Measurements from ENCODE around the gene TRIM36.

The TRIM36 gene

DNA sequence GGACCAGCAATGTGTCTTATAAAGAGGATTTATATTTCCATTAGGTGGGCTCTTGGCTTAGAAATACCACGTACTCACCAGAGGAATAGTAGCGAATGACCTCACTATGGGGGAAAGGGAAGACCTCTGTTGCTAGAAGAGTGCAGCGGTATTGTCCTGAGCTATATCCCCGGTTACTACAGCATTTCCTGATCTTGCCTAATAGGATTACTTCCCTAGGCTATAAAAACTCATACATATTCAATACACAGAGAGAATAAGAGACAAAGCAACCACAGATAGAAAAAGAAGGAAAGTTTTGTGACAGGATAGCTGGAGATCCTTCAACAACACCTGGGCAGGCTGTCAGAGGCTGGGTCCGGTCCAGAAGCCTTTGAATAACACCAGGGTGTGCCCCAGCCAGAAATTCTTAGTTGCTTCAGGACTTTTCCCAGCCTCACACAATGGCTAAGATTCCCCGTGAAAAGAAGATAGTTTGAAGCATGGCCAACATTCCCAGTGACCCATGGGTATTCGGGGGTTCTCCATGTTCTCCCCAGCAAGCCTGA lies 85.4 kb downstream of the TRIM36 start:
- H3K4me1 ChIP-seq (ENCODE audit: control insufficient read depth in 1 of 2, insufficient read depth in 2 of 2, low read length in 2 of 2) = no peaks in the 10 kb centered on the region
- H3K27me3 ChIP-seq (ENCODE audit: control insufficient read depth in 1 of 2, insufficient read depth in 2 of 2, low read length in 2 of 2) = peaks cover 6 to 7% of the 10 kb centered on the region in 2 donors
- H3K4me3 ChIP-seq (ENCODE audit: low read depth in 1 of 2, low read length in 2 of 2) = no peak overlapping the region
- H3K36me3 ChIP-seq (ENCODE audit: control insufficient read depth in 1 of 2, insufficient read depth in 2 of 2, low read length in 2 of 2) = no peaks in the 10 kb centered on the region
- no peak overlapping the region for H3K9ac ChIP-seq (ENCODE audit: low read depth in 1 of 2, low read length in 2 of 2)
- no peaks in the 10 kb centered on the region for H3K9me3 ChIP-seq (ENCODE audit: control insufficient read depth in 1 of 2, low read length in 2 of 2)
- H3K27ac ChIP-seq (ENCODE audit: low read depth, low read length) = no peak overlapping the region

DNA sequence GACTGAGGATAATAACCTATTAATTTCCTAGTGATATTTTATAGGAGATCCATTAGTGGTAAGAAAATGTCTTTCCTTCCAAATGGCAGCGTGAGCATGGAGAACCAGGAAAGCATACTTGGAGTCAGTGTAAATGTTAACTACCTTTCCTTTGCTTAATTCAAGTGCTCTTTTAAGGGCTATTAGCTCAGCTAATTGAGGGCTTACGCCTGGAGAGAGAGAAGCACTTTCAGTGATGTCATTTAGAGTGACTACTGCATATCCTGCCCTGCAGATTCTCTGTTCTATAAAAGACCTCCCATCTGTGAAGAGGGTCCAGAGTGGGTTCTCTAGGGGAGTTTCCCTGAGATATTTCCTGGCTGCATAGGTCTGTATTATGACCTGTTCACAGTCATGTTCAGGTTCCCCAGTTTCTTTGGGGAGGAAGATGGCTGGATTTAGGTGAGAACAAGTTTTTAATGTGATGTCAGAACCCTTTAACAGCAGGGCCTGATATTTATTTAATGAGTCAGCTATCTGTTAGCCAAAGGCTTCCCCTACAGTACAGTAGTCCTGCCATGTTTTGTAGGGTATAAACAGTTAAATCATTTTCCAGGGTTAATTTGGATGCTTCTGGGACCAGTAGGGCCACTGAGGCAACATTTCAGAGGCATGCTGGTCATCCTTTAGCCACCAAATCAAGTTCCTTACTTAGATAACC lies 89.6 kb downstream of the TRIM36 start:
- Histone ChIP-seq H3K36me3 (ENCODE audit: control insufficient read depth in 1 of 2, insufficient read depth in 2 of 2, low read length in 2 of 2) (no peaks in the 10 kb centered on the region), H3K4me3 (ENCODE audit: low read depth in 1 of 2, low read length in 2 of 2) (no peak overlapping the region), H3K27ac (ENCODE audit: low read depth, low read length) (no peak overlapping the region)

More for the DNA sequence above, 89.6 kb downstream of the TRIM36 start:
- Histone ChIP-seq H3K9ac (ENCODE audit: low read depth in 1 of 2, low read length in 2 of 2) (no peak overlapping the region), H3K27me3 (ENCODE audit: control insufficient read depth in 1 of 2, insufficient read depth in 2 of 2, low read length in 2 of 2) (peaks cover 0 to 4% of the 10 kb centered on the region in 2 donors), H3K9me3 (ENCODE audit: control insufficient read depth in 1 of 2, low read length in 2 of 2) (no peaks in the 10 kb centered on the region), H3K4me1 (ENCODE audit: control insufficient read depth in 1 of 2, insufficient read depth in 2 of 2, low read length in 2 of 2) (no peaks in the 10 kb centered on the region)
